Measurements from ENCODE around the gene PCNX1.

GRCh38 chr14:71086567-71086966, 179.3 kb downstream of the PCNX1 start:
- TF ChIP-seq CTCF (conservative IDR thresholded peaks at IDR 0.05 in 1 of 2, IDR thresholded peaks at IDR 0.05 in 1 of 2; ENCODE audit: low read depth in 1 of 2, low read length in 2 of 2) = no peak
- TF ChIP-seq EZH2 (IDR thresholded peaks at IDR 0.05; ENCODE audit: low read length, missing control alignments) = no peak
